Gastrocnemius medialis (tissue), 4 donors: ENCODE results near the gene SPSB4. TPM values are rescaled to one million over a fixed set of nuclear protein-coding genes. Genes with fewer than 3 reads are reported as not detected.
"Not testable (repeated sequence)": the region's sequence is repeated elsewhere in the genome, so short reads cannot be mapped to it uniquely, and the experiment has no call there.

Experiments
- ATAC-seq, 2 donors: fragments of 150-250 bp; one replicate each; pipeline ENCODE4 v1.9.1; 2016
- DNase-seq, 2 donors: peaks; one replicate each; pipeline ENCODE4 v3.0.0-alpha.2; 2019
- H3K27ac ChIP-seq, 4 donors: fragments of 200-600 bp; sonication (generic); 1 replicate in 1 of 4; 2 replicates in 3 of 4; pipeline ENCODE4 v1.5.1; 2016 to 2018; ENCODE audit warnings: mild to moderate bottlenecking in 2 of 4, moderate library complexity in 1 of 4
- H3K27me3 ChIP-seq, 3 donors: fragments of 200-600 bp; sonication (generic) in 2 of 3; 1 replicate in 1 of 3; 2 replicates in 2 of 3; pipeline versions ENCODE4 v1.5.1 to v1.6.0; 2016 to 2019; ENCODE audit warnings: mild to moderate bottlenecking in 1 of 3, moderate library complexity in 1 of 3
- H3K36me3 ChIP-seq, 2 donors: fragments of 200-600 bp; sonication (generic) in 1 of 2; one replicate each; pipeline ENCODE4 v1.5.1; 2017 to 2018
- H3K4me1 ChIP-seq, 2 donors: fragments of 200-600 bp; sonication (generic) in 1 of 2; one replicate each; pipeline ENCODE4 v1.5.1; 2016 to 2017; ENCODE audit warnings: mild to moderate bottlenecking in 2 of 2
- H3K4me3 ChIP-seq, 4 donors: fragments of 200-600 bp; sonication (generic) in 3 of 4; 1 replicate in 1 of 4; 2 replicates in 3 of 4; pipeline ENCODE4 v1.5.1; 2016 to 2019; ENCODE audit warnings: mild to moderate bottlenecking in 2 of 4
- H3K9me3 ChIP-seq, 3 donors: fragments of 200-600 bp; sonication (generic) in 2 of 3; 1 replicate in 1 of 3; 2 replicates in 2 of 3; pipeline ENCODE4 v1.5.1; 2016 to 2019
- CTCF ChIP-seq, 5 experiments: fragments of 450-650 bp in 3 of 5; fragments of 200-600 bp in 2 of 5; sonication (generic) in 2 of 5; IDR thresholded peaks in 4 of 5; conservative IDR thresholded peaks in 1 of 5; 1 replicate in 4 of 5; 2 replicates in 1 of 5; pipeline ENCODE4 v1.5.1; 2016 to 2019; ENCODE audit warnings: antibody characterized with exemption in 5 of 5, mild to moderate bottlenecking in 3 of 5, moderate library complexity in 3 of 5
- POLR2A ChIP-seq, 2 donors: fragments of 450-650 bp; IDR thresholded peaks; one replicate each; pipeline ENCODE4 v1.6.1; 2017; ENCODE audit warnings: antibody characterized with exemption in 2 of 2, mild to moderate bottlenecking in 2 of 2, moderate library complexity in 2 of 2
- in situ Hi-C, 4 donors: fragments of 200-750 bp; cut with MboI; loops; one replicate each; pipeline versions ENCODE4 v1.15.0 to v1.8.0; 2017; ENCODE audit warnings: low sequenced_read_pairs in 4 of 4
- intact Hi-C: fragments of 100-400 bp; cut with DNase I; formaldehyde crosslinking; loops from one replicate; pipeline ENCODE4 v1.15.1; 2023; ENCODE audit warnings: low total_unique reads
- total RNA-seq, 4 donors: library from RNA; depleted of rRNA; stranded (reverse); fragments of >200 nt; gene quantifications; one replicate each; pipeline versions ENCODE4 v1.1.0 to v1.2.3, GENCODE V29; 2016

The SPSB4 gene
- total RNA-seq, 4 donors from 2014 or later, result 0.35 to 0.81 TPM; not detected in 2

GRCh38 chr3:141011997-141012262, 39.2 kb upstream of the SPSB4 start:
- in situ Hi-C loops (loop anchor here in 3 of 4 donors (5.0 to 10.0 kb wide), 3 partner anchors 93 to 180 kb away; no protein-coding TSS in a partner anchor), intact Hi-C loops (loop anchor here (2.0 to 5.0 kb wide), 3 partner anchors 40 to 181 kb away; partner anchors contain the start of gene SPSB4)
- Histone ChIP-seq H3K27ac (no peak overlapping the region), H3K27me3 (no peaks in the 10 kb centered on the region), H3K4me1 (peaks cover 0 to 2% of the 10 kb centered on the region in 2 donors), H3K4me3 (no peak overlapping the region), H3K9me3 (no peaks in the 10 kb centered on the region), H3K36me3 (no peaks in the 10 kb centered on the region)
- DNase-seq (no peak), ATAC-seq (no peak)
- no peak for TF ChIP-seq POLR2A (IDR thresholded peaks at IDR 0.05)
- TF ChIP-seq CTCF (IDR thresholded peaks at IDR 0.05 in 4 of 5, conservative IDR thresholded peaks at IDR 0.05 in 1 of 5), result no peak

- Histone ChIP-seq H3K9me3 (no peaks in the 10 kb centered on the region), H3K4me3 (no peak overlapping the region), H3K36me3 (no peaks in the 10 kb centered on the region), H3K27ac (peak overlapping the region in 1 of 4 donors; percentile 11), H3K27me3 (no peaks in the 10 kb centered on the region), H3K4me1 (peaks cover 0 to 2% of the 10 kb centered on the region in 2 donors)
- TF ChIP-seq POLR2A (IDR thresholded peaks at IDR 0.05), result no peak
- TF ChIP-seq CTCF (IDR thresholded peaks at IDR 0.05 in 4 of 5, conservative IDR thresholded peaks at IDR 0.05 in 1 of 5), result no peak
- ATAC-seq (no peak), DNase-seq (no peak)
- in situ Hi-C loops, result loop anchor here in 3 of 4 donors (5.0 to 10.0 kb wide), 3 partner anchors 92 to 180 kb away; no protein-coding TSS in a partner anchor
- intact Hi-C loops, result loop anchor here (5.0 kb wide), 1 partner anchor 40 kb away; the partner anchor contains the start of gene SPSB4
These were observed 38.6 kb upstream of the SPSB4 start for GRCh38 chr3:141012571-141012970.

- H3K4me1 ChIP-seq, result peaks cover 0 to 2% of the 10 kb centered on the region in 2 donors
- no peaks in the 10 kb centered on the region for H3K36me3 ChIP-seq
- no peak overlapping the region for H3K4me3 ChIP-seq
- ATAC-seq (no peak), DNase-seq (no peak)
- H3K27me3 ChIP-seq, result no peaks in the 10 kb centered on the region
- in situ Hi-C loops (loop anchor here in 1 of 4 donors (10.0 kb wide), 1 partner anchor 89 kb away; no protein-coding TSS in a partner anchor), intact Hi-C loops (no loop called here)
- no peak overlapping the region for H3K27ac ChIP-seq
- H3K9me3 ChIP-seq, result no peaks in the 10 kb centered on the region
- no peak for TF ChIP-seq POLR2A (IDR thresholded peaks at IDR 0.05)
- TF ChIP-seq CTCF (IDR thresholded peaks at IDR 0.05 in 4 of 5, conservative IDR thresholded peaks at IDR 0.05 in 1 of 5), result no peak
These were observed 35.7 kb upstream of the SPSB4 start for GRCh38 chr3:141015481-141015880.

- ATAC-seq, H3K27me3 ChIP-seq, H3K36me3 ChIP-seq, H3K9me3 ChIP-seq, H3K4me1 ChIP-seq, H3K27ac ChIP-seq, H3K4me3 ChIP-seq, DNase-seq, intact Hi-C loops: not testable (repeated sequence)
- in situ Hi-C loops, result loop anchor here in 1 of 4 donors (10.0 kb wide), 1 partner anchor 87 kb away; no protein-coding TSS in a partner anchor
These were observed 33.5 kb upstream of the SPSB4 start for GRCh38 chr3:141017366-141018322.

- Histone ChIP-seq H3K9me3 (no peaks in the 10 kb centered on the region), H3K27ac (no peak overlapping the region), H3K4me1 (no peaks in the 10 kb centered on the region), H3K4me3 (no peak overlapping the region), H3K36me3 (no peaks in the 10 kb centered on the region), H3K27me3 (no peaks in the 10 kb centered on the region)
- no peak for TF ChIP-seq CTCF (IDR thresholded peaks at IDR 0.05 in 4 of 5, conservative IDR thresholded peaks at IDR 0.05 in 1 of 5)
- TF ChIP-seq POLR2A (IDR thresholded peaks at IDR 0.05), result no peak
- intact Hi-C loops (no loop called here), in situ Hi-C loops (loop anchor here in 1 of 4 donors (10.0 kb wide), 1 partner anchor 86 kb away; no protein-coding TSS in a partner anchor)
- no peak for DNase-seq
- ATAC-seq, result no peak
These were observed 31.9 kb upstream of the SPSB4 start for GRCh38 chr3:141019244-141019643.
